B cell (primary cell): Measurements from ENCODE around the gene ZNF280D.

Experiments used
- CTCF ChIP-seq: fragments of 200-600 bp; IDR thresholded peaks from one replicate; pipeline ENCODE4 v1.8.0; 2022; ENCODE audit warnings: antibody characterized with exemption, mild to moderate bottlenecking
- EZH2 ChIP-seq: IDR thresholded peaks from 2 replicates; pipeline ENCODE4 v1.6.1; 2012; ENCODE audit warnings: borderline replicate concordance, low read depth, mild to moderate bottlenecking, moderate library complexity, low read length; ENCODE audit not compliant: insufficient read depth, poor library complexity, severe bottlenecking

DNA sequence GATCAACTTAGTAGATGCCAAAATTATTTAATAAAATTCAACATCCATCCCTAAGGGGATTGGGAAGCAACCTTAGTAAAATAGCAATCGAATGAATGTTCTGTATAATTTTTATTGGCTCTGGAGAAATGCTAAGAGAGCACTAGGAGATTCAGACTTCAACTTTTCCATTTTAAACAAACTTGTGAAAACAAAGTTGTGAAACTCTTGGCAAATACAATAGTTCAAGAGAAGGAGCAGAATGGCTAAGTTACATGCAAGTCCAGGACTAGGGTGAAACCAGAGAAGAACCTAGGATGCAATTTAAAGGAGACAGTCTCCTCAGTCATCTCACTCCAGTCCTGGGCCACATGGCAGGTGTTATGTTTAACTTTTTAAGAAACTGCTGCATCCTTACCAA lies 16.7 kb upstream of the ZNF280D start:
- no peak for TF ChIP-seq EZH2
- TF ChIP-seq CTCF, result no peak
